HG02852 (cell line): ENCODE results near the gene TMEM108.
A peak's percentile ranks its signal among the peaks of the same experiment; 100 is the strongest.
"Not testable (repeated sequence)": the region's sequence is repeated elsewhere in the genome, so short reads cannot be mapped to it uniquely, and the experiment has no call there.

Source experiments
- ATAC-seq: cut with Tn5 transposase; IDR thresholded peaks from one replicate; pipeline ENCODE4 v1.9.1; 2021; ENCODE audit warnings: mild to moderate bottlenecking, moderate library complexity; ENCODE audit not compliant: unreplicated experiment

TMEM108 gene

DNA sequence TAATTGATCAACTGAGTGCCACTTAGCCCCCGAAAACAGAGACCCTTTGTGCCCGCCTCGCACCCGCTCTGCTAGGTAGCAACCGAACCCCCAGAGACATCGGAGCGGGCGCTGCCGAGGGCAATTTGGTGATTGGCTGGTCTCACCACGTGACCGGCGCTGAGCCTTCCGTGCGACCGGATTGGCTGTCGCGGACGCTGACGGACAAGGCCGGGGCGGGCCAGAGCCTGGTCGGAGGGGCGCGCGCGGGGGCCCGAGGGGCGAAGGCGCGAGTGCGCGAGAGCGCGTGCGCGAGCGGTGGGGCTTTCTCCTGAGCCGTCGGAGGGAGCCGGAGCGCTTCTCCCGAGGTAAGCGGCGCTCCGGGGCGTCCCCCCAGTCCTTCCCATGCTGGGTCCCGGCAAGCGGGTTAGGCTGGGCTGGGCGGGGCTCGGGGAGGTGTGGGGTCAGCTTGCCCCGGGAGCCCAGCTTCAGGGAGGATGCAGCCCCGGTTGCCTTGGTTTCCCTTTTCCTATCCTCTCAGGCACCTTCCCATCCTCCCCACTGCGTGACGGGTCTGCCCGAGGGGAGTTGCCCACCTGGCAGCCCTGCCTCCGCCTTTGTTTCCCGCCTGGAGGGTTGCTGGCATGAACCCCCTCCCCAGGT, at the start of gene TMEM108:
TSS of gene TMEM108 (plus strand) at position 303 of the 642 bp plus-strand sequence.
- ATAC-seq = peak; percentile 64

DNA sequence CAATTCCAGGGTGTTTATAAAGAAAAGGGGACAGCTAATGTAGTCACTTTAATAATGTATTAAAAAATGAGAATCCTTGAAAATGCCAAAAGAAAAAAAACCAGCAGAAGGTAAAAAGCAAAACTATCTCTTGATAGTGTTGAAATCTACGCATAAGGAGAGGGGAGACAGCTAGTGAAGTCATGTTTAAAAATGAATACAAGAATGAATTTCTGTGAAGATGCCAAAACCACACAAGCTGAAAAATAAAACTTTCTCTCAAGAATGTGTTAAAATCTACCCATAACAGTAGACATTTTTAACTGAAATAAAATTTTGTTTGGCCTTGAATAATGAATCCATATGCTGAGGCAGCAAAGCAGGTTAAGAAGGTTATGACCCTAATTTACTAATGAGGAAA, 42.2 kb upstream of the TMEM108 start:
- ATAC-seq = no peak

GRCh38 chr3:132997404-132998185, 40.6 kb upstream of the TMEM108 start:
- no peak for ATAC-seq

GRCh38 chr3:133005032-133005431, 33.2 kb upstream of the TMEM108 start:
- ATAC-seq = not testable (repeated sequence)

DNA sequence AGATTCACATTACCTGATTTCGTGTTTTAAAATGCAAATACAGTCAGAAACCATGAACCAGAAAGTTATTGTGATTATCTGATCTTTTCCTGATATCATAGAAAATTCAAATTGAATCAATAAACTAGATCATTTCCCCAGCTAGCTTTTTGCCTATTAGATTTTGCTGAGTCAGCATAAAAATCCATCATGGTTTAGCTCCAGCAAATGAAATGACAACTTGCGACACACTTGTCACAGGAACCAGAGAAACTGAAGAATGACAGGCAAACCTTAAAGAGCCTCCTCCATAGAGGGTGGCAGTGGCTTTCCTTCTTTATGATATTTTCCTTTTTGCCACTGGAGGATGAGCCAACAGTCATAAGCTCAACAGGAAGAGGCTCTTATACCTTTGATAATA, 30.6 kb upstream of the TMEM108 start:
- no peak for ATAC-seq

GRCh38 chr3:133014325-133014724, 23.9 kb upstream of the TMEM108 start:
- ATAC-seq = no peak

- not testable (repeated sequence) for ATAC-seq
These were observed 22.6 kb upstream of the TMEM108 start for GRCh38 chr3:133015573-133015972.

- no peak for ATAC-seq
These were observed 21.3 kb upstream of the TMEM108 start for GRCh38 chr3:133016838-133017309.

DNA sequence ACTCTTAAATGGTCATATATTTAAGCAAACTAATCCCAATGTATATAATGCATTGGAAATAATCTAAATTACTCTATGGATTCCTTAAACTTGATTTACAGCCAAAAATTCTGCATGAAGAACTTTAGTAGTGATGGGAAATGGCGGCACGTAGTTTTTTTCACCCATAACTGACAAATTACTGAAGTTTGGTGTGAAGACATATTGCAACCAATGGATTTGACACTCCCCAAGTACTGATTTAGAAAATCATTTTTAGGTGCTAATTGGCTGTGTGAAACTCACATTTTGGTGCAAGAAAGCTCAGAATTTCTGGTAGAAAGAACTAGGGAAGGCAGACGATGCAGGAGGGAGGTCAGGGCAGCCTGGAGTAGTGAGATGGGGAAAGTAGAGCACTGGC, 19.3 kb upstream of the TMEM108 start:
- no peak for ATAC-seq

DNA sequence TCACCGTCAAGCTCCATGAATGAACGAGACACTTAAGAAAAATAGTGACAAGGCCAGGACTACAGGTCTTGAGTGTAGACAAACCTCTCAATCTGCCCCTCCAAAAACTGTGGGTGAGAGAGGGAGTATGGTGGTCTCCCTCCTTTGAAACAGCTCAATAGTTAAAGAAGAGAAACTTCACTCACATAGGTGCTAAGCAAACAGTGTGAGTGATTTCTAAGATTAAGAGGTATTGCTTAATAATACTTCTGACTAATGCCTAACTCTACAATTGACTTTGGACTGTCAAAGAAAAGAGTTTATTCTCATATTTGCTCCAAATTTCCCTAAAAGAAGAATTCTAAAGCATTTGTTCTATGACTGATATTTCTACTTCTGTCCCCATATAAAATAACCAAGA, 17.0 kb upstream of the TMEM108 start:
- ATAC-seq = no peak

- no peak for ATAC-seq
These were observed 14.8 kb upstream of the TMEM108 start for GRCh38 chr3:133023362-133023761.

GRCh38 chr3:133025546-133025945, 12.6 kb upstream of the TMEM108 start:
- ATAC-seq = no peak

- ATAC-seq = no peak
These were observed 5.9 kb upstream of the TMEM108 start for GRCh38 chr3:133032301-133032700.

- no peak for ATAC-seq
These were observed 755 bp upstream of the TMEM108 start for GRCh38 chr3:133037436-133037835.

DNA sequence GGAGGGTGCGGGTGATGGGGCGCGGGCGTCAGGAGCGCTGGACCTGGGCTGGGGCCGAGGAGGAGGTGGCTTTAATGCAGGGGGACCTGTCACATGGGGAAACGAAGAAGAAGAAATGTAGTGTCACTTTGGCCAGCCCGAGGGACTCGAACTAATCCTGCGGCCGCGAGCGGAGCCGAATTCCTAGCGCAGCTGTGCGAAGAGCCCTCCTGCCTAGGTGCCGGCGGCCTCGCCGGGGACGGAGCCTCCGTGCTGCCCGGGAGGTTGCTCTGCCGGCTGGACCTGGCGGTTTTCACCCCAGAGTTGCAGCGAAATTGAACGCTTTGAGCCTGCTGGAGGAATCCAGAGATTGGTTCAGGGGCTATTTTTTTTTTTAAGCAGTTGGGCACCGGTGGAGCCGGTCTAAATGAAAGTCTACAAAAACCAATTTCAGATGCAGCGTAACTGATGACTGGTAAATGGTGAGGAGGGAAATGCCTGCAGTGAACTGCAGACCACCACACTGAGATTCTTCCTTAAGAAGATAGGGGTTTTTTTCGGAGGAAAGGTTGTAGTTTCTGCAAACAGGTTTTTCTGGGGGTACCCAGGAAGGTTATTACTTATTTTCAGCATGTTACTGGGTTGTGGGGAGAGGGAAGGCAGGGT, 662 bp downstream of the TMEM108 start:
- peak; percentile 17 for ATAC-seq

DNA sequence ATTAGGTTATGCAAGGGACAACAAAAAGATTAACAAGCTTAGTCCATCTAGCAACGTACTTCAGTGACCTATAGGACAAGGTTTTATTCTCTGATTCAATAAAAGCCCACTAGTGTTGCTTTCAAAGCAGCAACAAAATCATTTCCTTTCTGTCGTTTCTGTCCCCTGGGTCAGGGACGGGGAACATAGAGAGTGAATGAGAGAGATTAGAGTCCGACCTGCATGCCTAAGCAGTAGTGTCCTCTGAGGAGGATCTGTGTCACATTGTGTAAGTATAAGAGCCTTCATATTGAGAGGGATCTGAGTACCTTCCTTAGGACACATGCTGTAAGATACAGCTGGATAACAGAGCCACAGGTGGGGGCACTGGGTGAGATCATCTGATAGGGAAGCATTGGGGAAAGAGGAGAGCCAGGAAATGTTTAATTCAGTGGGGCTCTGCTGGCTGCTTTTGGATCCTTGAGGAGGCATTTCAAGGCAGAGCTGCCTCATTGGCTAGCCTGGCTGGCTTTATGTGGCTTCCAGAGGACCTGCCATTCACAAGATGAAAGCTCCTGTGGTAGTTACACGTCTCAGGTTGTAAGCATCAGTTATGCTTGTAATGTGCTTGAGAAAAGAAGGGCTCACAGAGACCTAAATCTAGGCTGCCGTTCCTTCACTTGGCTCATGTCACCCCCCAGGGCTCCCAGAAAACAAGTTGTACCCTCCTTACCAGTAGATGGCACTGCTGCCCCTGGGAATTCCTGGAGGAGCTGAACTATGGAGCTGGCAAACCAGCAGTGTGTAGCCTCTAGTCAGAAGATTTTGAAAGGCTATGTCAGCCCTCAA, 2.7 kb downstream of the TMEM108 start:
- no peak for ATAC-seq

DNA sequence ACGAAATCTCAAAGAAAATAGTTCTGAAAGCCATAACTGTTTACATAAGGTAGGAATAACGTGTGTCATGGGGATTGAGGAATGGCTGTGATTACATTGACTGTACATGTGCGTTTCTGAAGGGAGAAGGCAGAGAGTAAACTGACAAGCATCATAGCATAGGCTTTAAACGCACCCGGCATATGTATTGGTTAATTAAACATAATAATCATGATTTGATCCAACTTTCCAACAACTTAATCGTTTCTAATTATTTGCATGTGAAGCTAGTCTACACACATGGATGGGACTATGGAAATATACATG, 3.3 kb downstream of the TMEM108 start:
- no peak for ATAC-seq

DNA sequence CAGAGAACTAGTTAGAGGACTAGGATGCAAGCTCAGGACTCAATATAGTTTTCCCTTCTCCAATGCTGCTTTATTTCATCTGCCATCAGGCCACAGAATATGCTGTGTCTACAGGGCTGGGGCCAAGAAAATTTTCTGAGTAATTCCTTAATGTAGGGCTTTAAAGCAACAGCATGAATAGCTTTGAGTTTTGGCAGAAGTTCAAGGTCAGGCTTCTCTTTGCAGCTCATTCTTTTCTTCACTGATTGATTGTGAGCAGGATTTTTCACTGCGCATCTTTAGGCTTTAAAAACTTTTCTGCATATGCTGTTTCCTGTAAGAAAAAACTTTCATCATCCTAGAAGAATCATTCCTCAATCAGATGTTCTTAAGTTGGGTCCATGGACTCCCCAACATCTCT, 4.6 kb downstream of the TMEM108 start:
- no peak for ATAC-seq

- no peak for ATAC-seq
These were observed 9.8 kb downstream of the TMEM108 start for GRCh38 chr3:133047980-133048379.

DNA sequence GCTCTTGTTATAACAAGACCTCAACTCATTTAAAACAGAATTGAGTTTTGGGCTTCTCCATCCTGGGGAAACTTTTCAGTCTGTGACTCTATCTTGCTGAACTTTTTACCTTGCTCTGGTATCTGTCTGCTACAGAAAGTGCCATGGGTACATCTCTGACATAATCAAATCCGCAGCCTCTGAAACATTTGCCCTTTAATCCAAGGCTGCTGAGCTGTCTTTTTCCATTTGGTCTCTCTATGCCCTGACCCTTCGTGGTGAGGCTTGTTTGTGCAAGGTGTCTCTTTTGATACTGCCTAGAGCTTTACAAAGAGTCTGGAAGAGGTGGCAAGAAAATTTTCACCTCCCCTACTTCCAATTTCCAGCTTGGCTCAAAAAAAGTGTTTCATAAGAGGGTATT, 11.3 kb downstream of the TMEM108 start:
- no peak for ATAC-seq

- no peak for ATAC-seq
These were observed 12.7 kb downstream of the TMEM108 start for GRCh38 chr3:133050891-133051290.
